ENCODE measurements around the gene PHACTR1. TPM values are rescaled to one million over a fixed set of nuclear protein-coding genes. Genes with fewer than 3 reads are reported as not detected.

Gene PHACTR1
- total and polyA plus RNA-seq, 7 donors: 0.60 to 7.5 (median 3.7) TPM

GRCh38 chr6:13007744-13008143 is 291.2 kb downstream of the PHACTR1 start:
- no peak for DNase-seq
- intact Hi-C loops (cut with DNase I): no loop called here
- H3K27ac ChIP-seq: no peak overlapping the region
- H3K4me3 ChIP-seq: no peak overlapping the region
- no peaks in the 10 kb centered on the region for H3K9me3 ChIP-seq
- peaks cover 0 to 30% (median 21%) of the 10 kb centered on the region in 3 donors for H3K27me3 ChIP-seq
- H3K36me3 ChIP-seq: no peaks in the 10 kb centered on the region
- TF ChIP-seq POLR2A (IDR thresholded peaks at IDR 0.05) (no peak), POLR2AphosphoS5 (IDR thresholded peaks at IDR 0.05) (no peak), EP300 (IDR thresholded peaks at IDR 0.05) (no peak), CTCF (IDR thresholded peaks at IDR 0.05) (no peak)
- 86 to 88% methylated on average over 1 of the region's 1 CpG for WGBS, 2 donors
- peaks cover 0 to 6% (median 2%) of the 10 kb centered on the region in 4 donors for H3K4me1 ChIP-seq

GRCh38 chr6:13009031-13009430 is 292.5 kb downstream of the PHACTR1 start:
- H3K9me3 ChIP-seq: no peaks in the 10 kb centered on the region
- H3K36me3 ChIP-seq: no peaks in the 10 kb centered on the region
- peaks cover 0 to 43% (median 24%) of the 10 kb centered on the region in 3 donors for H3K27me3 ChIP-seq
- intact Hi-C loops (cut with DNase I): no loop called here
- no peak overlapping the region for H3K27ac ChIP-seq
- DNase-seq: no peak
- no peak overlapping the region for H3K4me3 ChIP-seq
- TF ChIP-seq CTCF (IDR thresholded peaks at IDR 0.05): no peak
- no peak for TF ChIP-seq POLR2AphosphoS5 (IDR thresholded peaks at IDR 0.05)
- no peak for TF ChIP-seq EP300 (IDR thresholded peaks at IDR 0.05)
- TF ChIP-seq POLR2A (IDR thresholded peaks at IDR 0.05): no peak
- H3K4me1 ChIP-seq: peaks cover 0 to 19% (median 13%) of the 10 kb centered on the region in 4 donors
- 92% methylated on average over 3 of the region's 3 CpGs for WGBS, 2 donors

GRCh38 chr6:13009461-13009860 is 292.9 kb downstream of the PHACTR1 start:
- peaks cover 0 to 48% (median 29%) of the 10 kb centered on the region in 3 donors for H3K27me3 ChIP-seq
- intact Hi-C loops (cut with DNase I): no loop called here
- no peak overlapping the region for H3K27ac ChIP-seq
- H3K4me3 ChIP-seq: no peak overlapping the region
- H3K9me3 ChIP-seq: no peaks in the 10 kb centered on the region
- TF ChIP-seq POLR2A (IDR thresholded peaks at IDR 0.05): no peak
- TF ChIP-seq POLR2AphosphoS5 (IDR thresholded peaks at IDR 0.05): no peak
- TF ChIP-seq CTCF (IDR thresholded peaks at IDR 0.05): no peak
- TF ChIP-seq EP300 (IDR thresholded peaks at IDR 0.05): no peak
- no peak for DNase-seq
- H3K36me3 ChIP-seq: no peaks in the 10 kb centered on the region
- H3K4me1 ChIP-seq: peaks cover 0 to 23% (median 17%) of the 10 kb centered on the region in 4 donors
- 87 to 90% methylated on average over 2 of the region's 2 CpGs for whole genome bisulfite sequencing, 2 donors

GRCh38 chr6:13011612-13012146 is 295.1 kb downstream of the PHACTR1 start:
- intact Hi-C loops (cut with DNase I): no loop called here
- 22 to 65% methylated on average over 5 of the region's 5 CpGs for WGBS, 2 donors
- no peak for DNase-seq
- TF ChIP-seq POLR2A (IDR thresholded peaks at IDR 0.05) (no peak), POLR2AphosphoS5 (IDR thresholded peaks at IDR 0.05) (no peak), CTCF (IDR thresholded peaks at IDR 0.05) (no peak), EP300 (IDR thresholded peaks at IDR 0.05) (no peak)
- H3K9me3 ChIP-seq: no peaks in the 10 kb centered on the region
- peaks cover 0 to 27% (median 22%) of the 10 kb centered on the region in 4 donors for H3K4me1 ChIP-seq
- no peak overlapping the region for H3K27ac ChIP-seq
- H3K36me3 ChIP-seq: no peaks in the 10 kb centered on the region
- H3K27me3 ChIP-seq: peaks cover 0 to 62% (median 31%) of the 10 kb centered on the region in 3 donors
- no peak overlapping the region for H3K4me3 ChIP-seq

GRCh38 chr6:13012296-13012695 is 295.7 kb downstream of the PHACTR1 start:
- peaks cover 0 to 62% (median 31%) of the 10 kb centered on the region in 3 donors for H3K27me3 ChIP-seq
- no peak overlapping the region for H3K27ac ChIP-seq
- intact Hi-C loops (cut with DNase I): no loop called here
- no peak for TF ChIP-seq POLR2AphosphoS5 (IDR thresholded peaks at IDR 0.05)
- TF ChIP-seq CTCF (IDR thresholded peaks at IDR 0.05): no peak
- no peak for TF ChIP-seq POLR2A (IDR thresholded peaks at IDR 0.05)
- TF ChIP-seq EP300 (IDR thresholded peaks at IDR 0.05): no peak
- H3K9me3 ChIP-seq: no peaks in the 10 kb centered on the region
- H3K36me3 ChIP-seq: no peaks in the 10 kb centered on the region
- WGBS, 2 donors: 16 to 56% methylated on average over 1 of the region's 1 CpG
- peaks cover 0 to 24% (median 22%) of the 10 kb centered on the region in 4 donors for H3K4me1 ChIP-seq
- DNase-seq: no peak
- H3K4me3 ChIP-seq: no peak overlapping the region
